Activated B cell treated with CpG ODN at 0.5 μM for 24 hours (primary cell): ENCODE data around the gene TFF3. TPM values are rescaled to one million over a fixed set of nuclear protein-coding genes. Genes with fewer than 3 reads are reported as not detected.
A peak's percentile ranks its signal among the peaks of the same experiment; 100 is the strongest.

Source experiments
- ATAC-seq: fragments of 200-7000 bp; cut with Tn5 transposase; one replicate; pipeline ENCODE4 v1.10.0; 2021; ENCODE audit warnings: low read depth, mild to moderate bottlenecking, moderate library complexity
- CTCF ChIA-PET: fragments of 350-600 bp; sonication (Branson Sonifier 250); formaldehyde crosslinking; loops from one replicate; lab custom pipeline; 2021; ENCODE audit warnings: antibody characterized with exemption; lab: Charles Lee
- POLR2A ChIA-PET: fragments of 350-600 bp; sonication (Branson Sonifier 250); formaldehyde crosslinking; loops from one replicate; lab custom pipeline; 2021; ENCODE audit warnings: antibody characterized with exemption; lab: Charles Lee
- DNase-seq: peaks from one replicate; pipeline ENCODE4 v3.0.0; 2022
- H3K27ac Mint-ChIP-seq: one replicate; pipeline ENCODE4 v1.8.0; 2020; ENCODE audit warnings: mixed read lengths
- H3K27me3 Mint-ChIP-seq: one replicate; pipeline ENCODE4 v1.8.0; 2021; ENCODE audit warnings: mixed read lengths
- H3K36me3 Mint-ChIP-seq: one replicate; pipeline ENCODE4 v1.8.0; 2021; ENCODE audit warnings: low read depth, mixed read lengths
- H3K4me1 Mint-ChIP-seq: one replicate; pipeline ENCODE4 v1.8.0; 2021; ENCODE audit warnings: mixed read lengths
- H3K4me3 Mint-ChIP-seq: one replicate; pipeline ENCODE4 v1.8.0; 2020; ENCODE audit warnings: mild to moderate bottlenecking, mixed read lengths
- H3K9me3 Mint-ChIP-seq: one replicate; pipeline ENCODE4 v1.8.0; 2020; ENCODE audit warnings: mixed read lengths
- intact Hi-C: fragments of 100-400 bp; cut with micrococcal nuclease; formaldehyde crosslinking; loops from one replicate; pipeline ENCODE4 v1.15.1; 2024
- total RNA-seq: library from RNA; stranded (reverse); gene quantifications from 2 replicates; pipeline ENCODE4 v1.2.3, GENCODE V29; 2022
- TF ChIP-seq, protein P1 (sequence below): fragments of 200-600 bp; IDR thresholded peaks from one replicate; pipeline ENCODE4 v1.8.0; 2022; ENCODE audit warnings: antibody characterized with exemption, mild to moderate bottlenecking

The TFF3 gene
- total RNA-seq, 1 donor from 2014 or later = not detected

DNA sequence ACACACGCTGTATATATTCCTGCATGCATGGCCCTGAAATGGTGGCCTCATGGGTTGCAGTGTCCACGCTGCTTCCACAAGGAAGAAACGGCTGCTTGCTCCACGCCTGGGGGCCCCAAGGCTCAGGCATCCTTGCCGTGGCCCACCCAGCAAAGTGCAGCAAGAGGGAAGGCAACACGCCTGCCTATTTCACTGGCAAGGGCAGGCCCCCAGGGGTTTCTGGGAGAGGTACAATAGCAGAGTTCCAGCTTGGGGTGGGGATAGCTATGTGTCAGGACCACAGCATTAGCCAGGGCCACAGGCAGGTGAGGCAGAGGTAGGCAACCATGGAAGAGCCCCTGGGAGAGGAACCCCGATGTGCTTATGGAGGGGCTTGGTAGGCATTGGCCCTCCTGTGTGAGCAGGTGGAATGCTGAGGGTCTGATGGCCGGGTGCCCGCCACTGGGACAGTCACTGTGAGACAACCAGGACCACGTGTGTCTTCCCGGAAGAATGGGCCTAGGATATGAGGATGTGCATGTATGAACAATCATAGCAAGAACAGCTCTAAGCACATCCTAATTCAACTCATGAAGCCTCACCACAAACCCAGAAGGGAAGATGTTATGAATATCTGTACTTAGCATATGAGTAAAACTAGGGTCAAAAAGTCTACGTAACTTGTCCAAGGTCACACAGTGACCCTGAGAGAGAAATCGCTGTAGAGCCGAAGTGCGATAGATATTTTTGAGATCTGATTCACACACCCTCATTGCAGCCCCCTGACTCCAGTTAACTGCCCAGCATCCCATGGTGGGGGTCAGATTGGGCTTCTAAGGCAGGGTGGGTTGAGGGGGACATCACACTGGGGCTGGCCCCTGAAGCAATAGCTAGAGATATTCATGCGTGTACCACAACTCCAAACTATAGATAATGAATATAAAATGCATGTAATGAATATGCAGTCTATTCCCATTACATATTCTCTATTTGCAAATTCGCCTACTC is 23.8 kb upstream of the TFF3 start:
- Mint-ChIP-seq H3K27ac (no peak overlapping the region), H3K4me1 (peaks cover 10% of the 10 kb centered on the region), H3K27me3 (peaks cover 13% of the 10 kb centered on the region), H3K9me3 (peaks cover 2% of the 10 kb centered on the region), H3K36me3 (no peaks in the 10 kb centered on the region), H3K4me3 (no peak overlapping the region)
- no peak for DNase-seq
- CTCF ChIA-PET = interaction anchor here (1.0 to 4.1 kb wide), 6 partner anchors 28 to 198 kb away, joined by 3 to 39 read pairs (median 8); no protein-coding TSS in a partner anchor
- intact Hi-C loops = loop anchor here (1.0 to 10.0 kb wide), 4 partner anchors 111 to 476 kb away; no protein-coding TSS in a partner anchor
- TF ChIP-seq, protein P1, sequence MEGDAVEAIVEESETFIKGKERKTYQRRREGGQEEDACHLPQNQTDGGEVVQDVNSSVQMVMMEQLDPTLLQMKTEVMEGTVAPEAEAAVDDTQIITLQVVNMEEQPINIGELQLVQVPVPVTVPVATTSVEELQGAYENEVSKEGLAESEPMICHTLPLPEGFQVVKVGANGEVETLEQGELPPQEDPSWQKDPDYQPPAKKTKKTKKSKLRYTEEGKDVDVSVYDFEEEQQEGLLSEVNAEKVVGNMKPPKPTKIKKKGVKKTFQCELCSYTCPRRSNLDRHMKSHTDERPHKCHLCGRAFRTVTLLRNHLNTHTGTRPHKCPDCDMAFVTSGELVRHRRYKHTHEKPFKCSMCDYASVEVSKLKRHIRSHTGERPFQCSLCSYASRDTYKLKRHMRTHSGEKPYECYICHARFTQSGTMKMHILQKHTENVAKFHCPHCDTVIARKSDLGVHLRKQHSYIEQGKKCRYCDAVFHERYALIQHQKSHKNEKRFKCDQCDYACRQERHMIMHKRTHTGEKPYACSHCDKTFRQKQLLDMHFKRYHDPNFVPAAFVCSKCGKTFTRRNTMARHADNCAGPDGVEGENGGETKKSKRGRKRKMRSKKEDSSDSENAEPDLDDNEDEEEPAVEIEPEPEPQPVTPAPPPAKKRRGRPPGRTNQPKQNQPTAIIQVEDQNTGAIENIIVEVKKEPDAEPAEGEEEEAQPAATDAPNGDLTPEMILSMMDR = no peak
- POLR2A ChIA-PET = interaction anchor here (0.6 kb wide), 1 partner anchor 553 kb away, joined by 5 read pairs; no protein-coding TSS in a partner anchor
- no peak for ATAC-seq

DNA sequence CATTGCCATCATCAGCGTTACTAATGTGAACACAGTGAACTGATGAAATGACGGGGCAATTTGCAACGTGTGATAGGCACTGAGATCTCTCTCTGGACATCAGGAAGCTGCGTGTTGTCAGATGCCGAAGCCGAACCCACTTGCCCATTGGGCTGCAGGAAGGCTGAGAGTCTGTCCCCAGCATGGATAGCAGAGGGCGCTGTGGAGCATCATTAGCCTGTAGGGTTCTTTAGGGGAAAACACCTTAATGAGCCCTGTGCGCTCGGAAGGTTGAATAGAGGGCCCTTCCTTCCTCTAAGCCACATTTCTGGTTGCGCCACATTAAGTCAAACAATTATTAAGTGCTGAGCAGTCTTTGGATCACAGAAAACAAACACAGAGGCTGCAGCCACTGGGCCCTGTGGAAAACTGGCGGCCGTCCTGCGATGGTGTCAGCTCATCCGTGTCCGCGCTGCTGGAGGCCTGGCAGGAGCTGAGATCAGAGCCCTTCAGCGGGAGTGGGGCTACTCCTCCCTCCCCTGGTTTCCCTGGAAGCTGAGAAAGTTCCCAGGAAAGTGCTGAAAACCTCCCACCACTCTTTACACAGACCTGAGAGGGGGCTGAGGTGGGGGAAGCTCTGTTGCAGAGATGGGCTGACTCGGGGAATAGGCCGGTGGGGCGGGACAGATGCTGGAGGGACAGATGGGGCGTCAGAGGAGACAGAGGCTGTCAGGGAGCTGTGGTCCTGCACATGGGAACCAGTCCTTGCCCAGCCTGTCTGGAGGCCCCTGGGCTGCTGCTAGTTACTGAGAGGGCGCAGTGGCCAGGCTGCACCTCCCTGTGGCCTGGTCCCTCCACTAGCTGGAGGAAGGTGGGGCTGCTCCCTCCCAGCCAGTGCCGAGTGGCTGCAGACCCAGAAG is 22.9 kb upstream of the TFF3 start:
- no peak overlapping the region for H3K4me3 Mint-ChIP-seq
- TF ChIP-seq, protein P1 = no peak
- H3K9me3 Mint-ChIP-seq = peaks cover 2% of the 10 kb centered on the region
- H3K27ac Mint-ChIP-seq = no peak overlapping the region
- ATAC-seq (peak; percentile 100), DNase-seq (peak; percentile 61)
- H3K4me1 Mint-ChIP-seq = peaks cover 10% of the 10 kb centered on the region
- H3K27me3 Mint-ChIP-seq = peaks cover 13% of the 10 kb centered on the region
- no peaks in the 10 kb centered on the region for H3K36me3 Mint-ChIP-seq
- CTCF ChIA-PET = interaction anchor here (0.8 to 4.1 kb wide), 8 partner anchors 27 to 199 kb away, joined by 3 to 39 read pairs (median 4); no protein-coding TSS in a partner anchor
- intact Hi-C loops = loop anchor here (1.0 to 10.0 kb wide), 4 partner anchors 112 to 477 kb away; no protein-coding TSS in a partner anchor
- POLR2A ChIA-PET = interaction anchor here (0.6 to 1.0 kb wide), 2 partner anchors 198 to 226 kb away, joined by 3 to 4 read pairs; no protein-coding TSS in a partner anchor

DNA sequence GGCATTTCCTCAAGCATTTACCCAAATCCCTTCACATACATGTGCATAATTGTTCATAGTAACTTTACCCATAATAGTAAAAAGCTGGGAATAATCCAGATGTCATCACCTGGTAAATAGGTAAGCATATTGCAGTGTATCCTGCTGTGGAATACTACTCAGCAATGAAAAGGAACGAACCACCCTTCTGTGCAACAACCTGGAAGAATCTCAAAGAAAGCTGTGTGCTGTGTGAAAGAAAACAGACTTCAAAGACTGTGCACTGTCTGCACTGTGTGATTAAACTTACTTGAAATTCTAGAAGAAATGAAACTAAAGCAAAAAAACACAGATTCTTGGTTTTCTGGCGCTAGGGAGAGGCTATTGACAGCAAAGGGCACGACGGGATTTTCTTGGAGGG is 22.1 kb upstream of the TFF3 start:
- DNase-seq = no peak
- Mint-ChIP-seq H3K36me3 (no peaks in the 10 kb centered on the region), H3K4me1 (peaks cover 10% of the 10 kb centered on the region), H3K27me3 (peaks cover 19% of the 10 kb centered on the region), H3K9me3 (peaks cover 5% of the 10 kb centered on the region), H3K4me3 (no peak overlapping the region), H3K27ac (no peak overlapping the region)
- POLR2A ChIA-PET = interaction anchor here (0.6 to 1.0 kb wide), 2 partner anchors 199 to 227 kb away, joined by 3 to 4 read pairs; no protein-coding TSS in a partner anchor
- intact Hi-C loops = loop anchor here (10.0 kb wide), 1 partner anchor 478 kb away; no protein-coding TSS in a partner anchor
- TF ChIP-seq, protein P1 = no peak
- no peak for ATAC-seq
- CTCF ChIA-PET = interaction anchor here (0.7 to 4.1 kb wide), 9 partner anchors 27 to 200 kb away, joined by 3 to 39 read pairs (median 4); no protein-coding TSS in a partner anchor

DNA sequence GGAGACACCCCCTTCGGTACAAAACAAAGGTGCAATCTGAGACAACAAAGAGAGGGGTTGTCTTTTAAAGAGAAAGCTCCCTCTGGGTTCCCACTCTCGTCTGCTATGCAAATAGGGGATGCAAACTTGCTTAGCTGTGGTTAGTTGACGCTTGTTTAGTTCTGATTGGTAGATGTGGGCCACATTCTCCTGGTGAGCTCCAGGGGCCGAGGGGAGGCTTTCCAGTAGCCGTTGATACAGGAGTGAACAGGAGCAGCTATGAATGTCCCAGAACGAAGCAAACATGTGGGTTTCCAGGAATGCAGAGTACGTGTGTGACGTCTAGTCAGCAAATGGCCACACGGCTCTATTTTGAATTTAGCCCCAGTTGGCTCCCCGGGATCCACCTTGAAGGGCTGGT is 20.8 kb upstream of the TFF3 start:
- ChIA-PET POLR2A (no interaction called here), CTCF (interaction anchor here (3.8 to 4.1 kb wide), 2 partner anchors 25 to 201 kb away, joined by 20 to 39 read pairs; no protein-coding TSS in a partner anchor)
- Mint-ChIP-seq H3K4me1 (peaks cover 10% of the 10 kb centered on the region), H3K27me3 (peaks cover 23% of the 10 kb centered on the region), H3K36me3 (peaks cover 2% of the 10 kb centered on the region), H3K4me3 (no peak overlapping the region), H3K27ac (no peak overlapping the region), H3K9me3 (peaks cover 17% of the 10 kb centered on the region)
- intact Hi-C loops = loop anchor here (10.0 kb wide), 1 partner anchor 479 kb away; no protein-coding TSS in a partner anchor
- DNase-seq = no peak
- TF ChIP-seq, protein P1 = no peak
- no peak for ATAC-seq
